K562 (cell line): Measurements from ENCODE around the gene FOXRED2. TPM values are rescaled to one million over a fixed set of nuclear protein-coding genes. Genes with fewer than 3 reads are reported as not detected.

Experiments used
- ESRRA ChIP-seq: fragments of 450-650 bp; IDR thresholded peaks from 2 replicates; pipeline ENCODE4 v1.6.1; 2014; ENCODE audit warnings: low read depth, mild to moderate bottlenecking, moderate library complexity, borderline replicate concordance
- RUNX1 ChIP-seq: sonication (generic); IDR thresholded peaks from 2 replicates; pipeline ENCODE4 v1.6.1; 2016; ENCODE audit warnings: antibody characterized with exemption, low read depth
- SMARCC2 ChIP-seq: fragments of 450-650 bp; IDR thresholded peaks from 2 replicates; pipeline ENCODE4 v1.6.1; 2017; ENCODE audit warnings: antibody characterized with exemption, moderate library complexity, mild to moderate bottlenecking, low read depth
- ZNF589 ChIP-seq: fragments of 200-800 bp; sonication (Bioruptor generic); IDR thresholded peaks from 2 replicates; pipeline ENCODE4 v1.6.1; 2016; ENCODE audit warnings: low read depth, missing genetic modification characterization, missing compliant biosample characterization
- polyA plus RNA-seq, 8 experiments: library from polyadenylated mRNA; depleted of rRNA in 4 of 8; stranded (reverse) in 5 of 8; unstranded in 3 of 8; fragments of >200 nt; fragmentation: Nextera tagmentation in 2 of 8; fragmentation: Illumina TruSeq in 1 of 8; extraction: Ambion mirVana in 2 of 8; extraction: Trizol in 1 of 8; gene quantifications; 2 replicates each; pipeline versions ENCODE4 v1.2.1 to v1.2.3, GENCODE V29; 2011 to 2014; ENCODE audit warnings: inconsistent platforms in 1 of 8, missing spikeins in 1 of 8
- total RNA-seq, 7 experiments: library from RNA; depleted of rRNA in 6 of 7; stranded (reverse); fragments of >200 nt in 6 of 7; fragmentation: Illumina TruSeq in 2 of 7; extraction: Trizol in 2 of 7; gene quantifications; 2 replicates each; pipeline versions ENCODE4 v1.2.1 to v1.2.3, GENCODE V29; 2011 to 2021; ENCODE audit warnings: low replicate concordance in 1 of 7
- TF ChIP-seq, protein P1 (sequence below): fragments of 250-450 bp; sonication (Bioruptor Pico); IDR thresholded peaks from 2 replicates; pipeline ENCODE4 v1.8.0; 2021; ENCODE audit warnings: mild to moderate bottlenecking, moderate library complexity
- TF ChIP-seq, protein P2 (sequence below), 2 experiments: fragments of 450-650 bp; IDR thresholded peaks; 2 replicates each; pipeline ENCODE4 v1.6.1; 2018; ENCODE audit warnings: mild to moderate bottlenecking in 2 of 2, low read depth in 1 of 2; ENCODE audit not compliant: partially characterized antibody in 2 of 2
- TF ChIP-seq, protein P3 (sequence below): fragments of 200-800 bp; sonication (Bioruptor generic); IDR thresholded peaks from 2 replicates; pipeline ENCODE4 v1.6.1; 2017; ENCODE audit warnings: missing genetic modification characterization, missing compliant biosample characterization

Gene FOXRED2
- total and polyA plus RNA-seq, 9 of the 15 experiments (the other 6 are each of a cell fraction or from before 2014, with no cell fraction given): 2.8 to 48.4 (median 7.8) TPM

- TF ChIP-seq, protein P1, sequence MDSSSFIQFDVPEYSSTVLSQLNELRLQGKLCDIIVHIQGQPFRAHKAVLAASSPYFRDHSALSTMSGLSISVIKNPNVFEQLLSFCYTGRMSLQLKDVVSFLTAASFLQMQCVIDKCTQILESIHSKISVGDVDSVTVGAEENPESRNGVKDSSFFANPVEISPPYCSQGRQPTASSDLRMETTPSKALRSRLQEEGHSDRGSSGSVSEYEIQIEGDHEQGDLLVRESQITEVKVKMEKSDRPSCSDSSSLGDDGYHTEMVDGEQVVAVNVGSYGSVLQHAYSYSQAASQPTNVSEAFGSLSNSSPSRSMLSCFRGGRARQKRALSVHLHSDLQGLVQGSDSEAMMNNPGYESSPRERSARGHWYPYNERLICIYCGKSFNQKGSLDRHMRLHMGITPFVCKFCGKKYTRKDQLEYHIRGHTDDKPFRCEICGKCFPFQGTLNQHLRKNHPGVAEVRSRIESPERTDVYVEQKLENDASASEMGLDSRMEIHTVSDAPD: no peak
- TF ChIP-seq RUNX1: peak; percentile 83; the same call in 1 of the 2 replicates
- peak; percentile 51; the same call in 1 of the 2 replicates for TF ChIP-seq SMARCC2
- peak; percentile 89; the same call in 1 of the 2 replicates for TF ChIP-seq ESRRA
- peak; percentile 51; the same call in 1 of the 2 replicates for TF ChIP-seq ZNF589 (CRISPR knock-in tag)
- TF ChIP-seq, protein P2, sequence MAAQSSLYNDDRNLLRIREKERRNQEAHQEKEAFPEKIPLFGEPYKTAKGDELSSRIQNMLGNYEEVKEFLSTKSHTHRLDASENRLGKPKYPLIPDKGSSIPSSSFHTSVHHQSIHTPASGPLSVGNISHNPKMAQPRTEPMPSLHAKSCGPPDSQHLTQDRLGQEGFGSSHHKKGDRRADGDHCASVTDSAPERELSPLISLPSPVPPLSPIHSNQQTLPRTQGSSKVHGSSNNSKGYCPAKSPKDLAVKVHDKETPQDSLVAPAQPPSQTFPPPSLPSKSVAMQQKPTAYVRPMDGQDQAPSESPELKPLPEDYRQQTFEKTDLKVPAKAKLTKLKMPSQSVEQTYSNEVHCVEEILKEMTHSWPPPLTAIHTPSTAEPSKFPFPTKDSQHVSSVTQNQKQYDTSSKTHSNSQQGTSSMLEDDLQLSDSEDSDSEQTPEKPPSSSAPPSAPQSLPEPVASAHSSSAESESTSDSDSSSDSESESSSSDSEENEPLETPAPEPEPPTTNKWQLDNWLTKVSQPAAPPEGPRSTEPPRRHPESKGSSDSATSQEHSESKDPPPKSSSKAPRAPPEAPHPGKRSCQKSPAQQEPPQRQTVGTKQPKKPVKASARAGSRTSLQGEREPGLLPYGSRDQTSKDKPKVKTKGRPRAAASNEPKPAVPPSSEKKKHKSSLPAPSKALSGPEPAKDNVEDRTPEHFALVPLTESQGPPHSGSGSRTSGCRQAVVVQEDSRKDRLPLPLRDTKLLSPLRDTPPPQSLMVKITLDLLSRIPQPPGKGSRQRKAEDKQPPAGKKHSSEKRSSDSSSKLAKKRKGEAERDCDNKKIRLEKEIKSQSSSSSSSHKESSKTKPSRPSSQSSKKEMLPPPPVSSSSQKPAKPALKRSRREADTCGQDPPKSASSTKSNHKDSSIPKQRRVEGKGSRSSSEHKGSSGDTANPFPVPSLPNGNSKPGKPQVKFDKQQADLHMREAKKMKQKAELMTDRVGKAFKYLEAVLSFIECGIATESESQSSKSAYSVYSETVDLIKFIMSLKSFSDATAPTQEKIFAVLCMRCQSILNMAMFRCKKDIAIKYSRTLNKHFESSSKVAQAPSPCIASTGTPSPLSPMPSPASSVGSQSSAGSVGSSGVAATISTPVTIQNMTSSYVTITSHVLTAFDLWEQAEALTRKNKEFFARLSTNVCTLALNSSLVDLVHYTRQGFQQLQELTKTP (IDR thresholded peaks at IDR 0.05; ENCODE audit: low read depth in 1 of 2, partially characterized antibody in 2 of 2): no peak
- TF ChIP-seq, protein P3, sequence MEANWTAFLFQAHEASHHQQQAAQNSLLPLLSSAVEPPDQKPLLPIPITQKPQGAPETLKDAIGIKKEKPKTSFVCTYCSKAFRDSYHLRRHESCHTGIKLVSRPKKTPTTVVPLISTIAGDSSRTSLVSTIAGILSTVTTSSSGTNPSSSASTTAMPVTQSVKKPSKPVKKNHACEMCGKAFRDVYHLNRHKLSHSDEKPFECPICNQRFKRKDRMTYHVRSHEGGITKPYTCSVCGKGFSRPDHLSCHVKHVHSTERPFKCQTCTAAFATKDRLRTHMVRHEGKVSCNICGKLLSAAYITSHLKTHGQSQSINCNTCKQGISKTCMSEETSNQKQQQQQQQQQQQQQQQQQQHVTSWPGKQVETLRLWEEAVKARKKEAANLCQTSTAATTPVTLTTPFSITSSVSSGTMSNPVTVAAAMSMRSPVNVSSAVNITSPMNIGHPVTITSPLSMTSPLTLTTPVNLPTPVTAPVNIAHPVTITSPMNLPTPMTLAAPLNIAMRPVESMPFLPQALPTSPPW: peak; percentile 75
These were observed 38.9 kb downstream of the FOXRED2 start (continued) for GRCh38 chr22:36467946-36468345.
